Activated CD4-positive, alpha-beta T cell treated with anti-CD3 and anti-CD28 coated beads for 36 hours (primary cell): ENCODE data around the gene MCC. TPM values are rescaled to one million over a fixed set of nuclear protein-coding genes. Genes with fewer than 3 reads are reported as not detected.

Source experiments
- ATAC-seq: fragments of 200-7000 bp; cut with Tn5 transposase; one replicate; pipeline ENCODE4 v1.10.0; 2021; ENCODE audit warnings: mild to moderate bottlenecking, moderate library complexity
- CTCF ChIA-PET: fragments of 350-600 bp; sonication (Branson Sonifier 250); formaldehyde crosslinking; loops from one replicate; lab custom pipeline; 2021; ENCODE audit warnings: antibody characterized with exemption; lab: Charles Lee
- POLR2A ChIA-PET: fragments of 350-600 bp; sonication (Branson Sonifier 250); formaldehyde crosslinking; loops from one replicate; lab custom pipeline; 2021; ENCODE audit warnings: antibody characterized with exemption, inconsistent platforms; lab: Charles Lee
- DNase-seq: peaks from one replicate; pipeline ENCODE4 v3.0.0-alpha.2; 2020
- H3K27ac Mint-ChIP-seq: one replicate; pipeline ENCODE4 v1.8.0; 2021; ENCODE audit warnings: mixed read lengths
- H3K27me3 Mint-ChIP-seq: one replicate; pipeline ENCODE4 v1.8.0; 2021; ENCODE audit warnings: mixed read lengths
- H3K36me3 Mint-ChIP-seq: one replicate; pipeline ENCODE4 v1.8.0; 2021; ENCODE audit warnings: low read depth, mixed read lengths
- H3K4me1 Mint-ChIP-seq: one replicate; pipeline ENCODE4 v1.8.0; 2021; ENCODE audit warnings: mixed read lengths
- H3K4me3 Mint-ChIP-seq: one replicate; pipeline ENCODE4 v1.8.0; 2021; ENCODE audit warnings: mild to moderate bottlenecking, moderate library complexity, mixed read lengths
- H3K9me3 Mint-ChIP-seq: one replicate; pipeline ENCODE4 v1.8.0; 2021; ENCODE audit warnings: low read depth, mixed read lengths
- intact Hi-C, 2 experiments: fragments of 100-400 bp; cut with DNase I in 1 of 2; cut with micrococcal nuclease in 1 of 2; formaldehyde crosslinking; loops; one replicate each; pipeline versions ENCODE4 v1.14.2 to v1.15.1; 2022 to 2024; cut with DNase I, micrococcal nuclease
- total RNA-seq, 2 experiments: library from RNA; stranded (reverse); gene quantifications; one replicate each; pipeline ENCODE4 v1.2.3, GENCODE V29; 2021

MCC gene
- total RNA-seq, 2 experiments from 2014 or later: 1.9 to 2.4 TPM

- POLR2A ChIA-PET: no interaction called here
- Mint-ChIP-seq H3K4me1 (no peaks in the 10 kb centered on the region), H3K36me3 (no peaks in the 10 kb centered on the region), H3K4me3 (no peak overlapping the region), H3K27me3 (no peaks in the 10 kb centered on the region), H3K9me3 (no peaks in the 10 kb centered on the region), H3K27ac (no peak overlapping the region)
- ATAC-seq: no peak
- CTCF ChIA-PET: no interaction called here
- DNase-seq: no peak
- intact Hi-C loops: no loop called here
These were observed 370.6 kb downstream of the MCC start for GRCh38 chr5:113117543-113118115.

- Mint-ChIP-seq H3K4me1 (no peaks in the 10 kb centered on the region), H3K27ac (no peak overlapping the region), H3K4me3 (no peak overlapping the region), H3K9me3 (no peaks in the 10 kb centered on the region), H3K36me3 (no peaks in the 10 kb centered on the region), H3K27me3 (no peaks in the 10 kb centered on the region)
- ATAC-seq: no peak
- POLR2A ChIA-PET: no interaction called here
- CTCF ChIA-PET: no interaction called here
- intact Hi-C loops: no loop called here
- no peak for DNase-seq
These were observed 372.3 kb downstream of the MCC start for GRCh38 chr5:113115956-113116355.

GRCh38 chr5:113115061-113115460 is 373.2 kb downstream of the MCC start:
- ChIA-PET CTCF (no interaction called here), POLR2A (no interaction called here)
- ATAC-seq: no peak
- Mint-ChIP-seq H3K27me3 (no peaks in the 10 kb centered on the region), H3K36me3 (no peaks in the 10 kb centered on the region), H3K27ac (no peak overlapping the region), H3K4me3 (no peak overlapping the region), H3K9me3 (no peaks in the 10 kb centered on the region), H3K4me1 (no peaks in the 10 kb centered on the region)
- intact Hi-C loops: no loop called here
- DNase-seq: no peak

- Mint-ChIP-seq H3K36me3 (no peaks in the 10 kb centered on the region), H3K4me3 (no peak overlapping the region), H3K9me3 (no peaks in the 10 kb centered on the region), H3K27ac (no peak overlapping the region), H3K27me3 (no peaks in the 10 kb centered on the region), H3K4me1 (no peaks in the 10 kb centered on the region)
- POLR2A ChIA-PET: no interaction called here
- ATAC-seq (no peak), DNase-seq (no peak)
- CTCF ChIA-PET: no interaction called here
- intact Hi-C loops: no loop called here
These were observed 373.7 kb downstream of the MCC start for GRCh38 chr5:113114559-113114958.

DNA sequence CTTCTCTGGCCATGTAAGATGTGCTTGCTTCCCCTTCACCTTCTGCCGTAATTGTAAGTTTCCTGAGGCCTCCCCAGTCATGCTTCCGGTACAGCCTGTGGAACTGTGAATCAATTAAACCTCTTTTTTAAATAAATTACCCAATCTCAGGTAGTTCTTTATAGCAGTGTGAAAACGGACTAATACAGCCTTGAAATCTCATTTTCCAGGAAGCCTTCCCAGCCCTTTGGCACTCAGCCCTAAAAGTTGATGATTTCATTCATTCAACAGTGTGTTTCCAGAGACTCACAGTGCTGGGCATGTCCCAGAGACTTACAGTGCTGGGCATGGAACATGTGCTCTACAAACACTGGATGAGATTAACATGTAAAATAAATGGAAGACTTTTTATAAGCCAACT is 375.8 kb downstream of the MCC start:
- CTCF ChIA-PET: no interaction called here
- ATAC-seq: no peak
- no peak overlapping the region for H3K4me3 Mint-ChIP-seq
- H3K36me3 Mint-ChIP-seq: no peaks in the 10 kb centered on the region
- H3K9me3 Mint-ChIP-seq: no peaks in the 10 kb centered on the region
- H3K4me1 Mint-ChIP-seq: no peaks in the 10 kb centered on the region
- intact Hi-C loops: no loop called here
- no peak for DNase-seq
- H3K27me3 Mint-ChIP-seq: no peaks in the 10 kb centered on the region
- POLR2A ChIA-PET: no interaction called here
- H3K27ac Mint-ChIP-seq: no peak overlapping the region

DNA sequence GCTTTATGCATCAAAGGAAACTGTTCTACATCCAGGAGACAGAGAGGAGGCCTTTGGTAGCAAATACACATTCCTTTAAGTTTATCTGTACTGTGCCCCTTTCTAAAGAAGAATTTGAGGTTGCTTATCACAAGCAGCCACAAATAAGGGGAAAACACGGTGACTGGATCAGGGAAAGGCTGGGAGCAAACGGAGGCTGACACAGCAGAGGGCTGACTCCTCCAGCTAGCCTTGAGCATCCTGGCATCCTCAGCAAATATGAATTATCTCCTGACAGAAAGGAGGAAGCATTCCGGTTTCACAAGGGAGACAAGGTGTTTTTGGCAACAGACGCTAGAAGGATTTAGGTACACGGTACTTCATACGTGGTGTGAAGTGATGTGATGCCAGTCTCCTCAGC is 378.1 kb downstream of the MCC start:
- H3K36me3 Mint-ChIP-seq: no peaks in the 10 kb centered on the region
- CTCF ChIA-PET: no interaction called here
- H3K27ac Mint-ChIP-seq: no peak overlapping the region
- DNase-seq: no peak
- POLR2A ChIA-PET: no interaction called here
- H3K4me1 Mint-ChIP-seq: no peaks in the 10 kb centered on the region
- no peaks in the 10 kb centered on the region for H3K9me3 Mint-ChIP-seq
- intact Hi-C loops: no loop called here
- no peak for ATAC-seq
- no peaks in the 10 kb centered on the region for H3K27me3 Mint-ChIP-seq
- H3K4me3 Mint-ChIP-seq: no peak overlapping the region

- CTCF ChIA-PET: no interaction called here
- ATAC-seq: no peak
These were observed 378.9 kb downstream of the MCC start for GRCh38 chr5:113109344-113109743.

DNA sequence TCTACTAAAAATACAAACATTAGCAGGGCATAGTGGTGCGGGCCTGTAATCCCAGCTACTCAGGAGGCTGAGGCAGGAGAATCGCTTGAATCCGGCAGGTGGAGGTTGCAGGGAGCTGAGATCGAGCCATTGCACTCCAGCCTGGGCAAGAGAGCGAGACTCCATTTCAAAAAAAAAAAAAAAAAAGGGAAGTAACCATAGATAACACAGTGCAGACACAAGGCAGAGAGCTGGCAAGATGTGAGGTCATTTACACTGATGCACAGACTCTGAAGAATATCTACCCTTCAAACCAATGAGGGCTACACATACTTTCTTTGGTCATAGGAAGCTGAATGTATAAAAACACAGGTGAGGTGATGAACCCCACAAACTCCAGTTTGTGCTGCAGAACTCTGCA is 379.8 kb downstream of the MCC start:
- intact Hi-C loops: no loop called here
- ChIA-PET CTCF (no interaction called here), POLR2A (no interaction called here)
- Mint-ChIP-seq H3K9me3 (no peaks in the 10 kb centered on the region), H3K27me3 (no peaks in the 10 kb centered on the region), H3K4me3 (no peak overlapping the region), H3K36me3 (no peaks in the 10 kb centered on the region), H3K4me1 (no peaks in the 10 kb centered on the region), H3K27ac (no peak overlapping the region)
- ATAC-seq (no peak), DNase-seq (no peak)

More at GRCh38 chr5:113109344-113109743, 378.9 kb downstream of the MCC start:
- no peaks in the 10 kb centered on the region for H3K4me1 Mint-ChIP-seq
- no peak overlapping the region for H3K4me3 Mint-ChIP-seq
- intact Hi-C loops: no loop called here
- POLR2A ChIA-PET: no interaction called here
- H3K27me3 Mint-ChIP-seq: no peaks in the 10 kb centered on the region
- H3K27ac Mint-ChIP-seq: no peak overlapping the region
- H3K9me3 Mint-ChIP-seq: no peaks in the 10 kb centered on the region
- no peak for DNase-seq
- no peaks in the 10 kb centered on the region for H3K36me3 Mint-ChIP-seq

- no peaks in the 10 kb centered on the region for H3K4me1 Mint-ChIP-seq
- POLR2A ChIA-PET: no interaction called here
- CTCF ChIA-PET: interaction anchor here (0.5 kb wide), 1 partner anchor 430 kb away, joined by 3 read pairs; no protein-coding TSS in a partner anchor
- ATAC-seq (no peak), DNase-seq (no peak)
- H3K27me3 Mint-ChIP-seq: no peaks in the 10 kb centered on the region
- no peak overlapping the region for H3K4me3 Mint-ChIP-seq
- H3K27ac Mint-ChIP-seq: no peak overlapping the region
- intact Hi-C loops: no loop called here
- no peaks in the 10 kb centered on the region for H3K9me3 Mint-ChIP-seq
- H3K36me3 Mint-ChIP-seq: no peaks in the 10 kb centered on the region
These were observed 381.4 kb downstream of the MCC start for GRCh38 chr5:113106821-113107220.

- DNase-seq: no peak
- no peaks in the 10 kb centered on the region for H3K4me1 Mint-ChIP-seq
- ChIA-PET CTCF (no interaction called here), POLR2A (no interaction called here)
- intact Hi-C loops: no loop called here
- no peaks in the 10 kb centered on the region for H3K36me3 Mint-ChIP-seq
- no peak overlapping the region for H3K4me3 Mint-ChIP-seq
- H3K27me3 Mint-ChIP-seq: no peaks in the 10 kb centered on the region
- no peak for ATAC-seq
- H3K9me3 Mint-ChIP-seq: no peaks in the 10 kb centered on the region
- H3K27ac Mint-ChIP-seq: no peak overlapping the region
These were observed 382.5 kb downstream of the MCC start for GRCh38 chr5:113105693-113106280.

GRCh38 chr5:113103330-113103729 is 384.9 kb downstream of the MCC start:
- H3K4me3 Mint-ChIP-seq: no peak overlapping the region
- ChIA-PET POLR2A (no interaction called here), CTCF (no interaction called here)
- no peaks in the 10 kb centered on the region for H3K27me3 Mint-ChIP-seq
- H3K9me3 Mint-ChIP-seq: no peaks in the 10 kb centered on the region
- DNase-seq (no peak), ATAC-seq (no peak)
- intact Hi-C loops: no loop called here
- no peaks in the 10 kb centered on the region for H3K4me1 Mint-ChIP-seq
- H3K27ac Mint-ChIP-seq: no peak overlapping the region
- H3K36me3 Mint-ChIP-seq: no peaks in the 10 kb centered on the region

GRCh38 chr5:113102121-113102531 is 386.1 kb downstream of the MCC start:
- POLR2A ChIA-PET: no interaction called here
- Mint-ChIP-seq H3K4me3 (no peak overlapping the region), H3K4me1 (no peaks in the 10 kb centered on the region), H3K36me3 (no peaks in the 10 kb centered on the region), H3K27me3 (no peaks in the 10 kb centered on the region), H3K27ac (no peak overlapping the region), H3K9me3 (no peaks in the 10 kb centered on the region)
- no peak for ATAC-seq
- DNase-seq: no peak
- CTCF ChIA-PET: no interaction called here
- intact Hi-C loops: no loop called here
